ENCODE results near the gene CYBA. TPM values are rescaled to one million over a fixed set of nuclear protein-coding genes. Genes with fewer than 3 reads are reported as not detected.

The CYBA gene
- polyA plus RNA-seq, 1 experiment: 53.6 TPM

GRCh38 chr16:88658714-88659113 lies 7.9 kb upstream of the CYBA start:
- no peaks in the 10 kb centered on the region for H3K27me3 ChIP-seq (ENCODE audit: control insufficient read depth, insufficient read depth, low read length)
- no peak for DNase-seq (ENCODE audit: low read depth, low spot score)
- no peak for TF ChIP-seq CTCF (IDR thresholded peaks at IDR 0.05; ENCODE audit: low read depth, low read length)
- CTCF ChIA-PET: no interaction called here
- POLR2A ChIA-PET: no interaction called here
- no peaks in the 10 kb centered on the region; the same call in 1 of the 2 replicates for H3K9me3 ChIP-seq (ENCODE audit: control insufficient read depth, insufficient read depth, low read length)
- no peak overlapping the region for H3K4me3 ChIP-seq (ENCODE audit: low read depth, low read length)
- H3K27ac ChIP-seq (ENCODE audit: low read depth, low read length): no peak overlapping the region

- H3K27me3 ChIP-seq (ENCODE audit: control insufficient read depth, insufficient read depth, low read length): no peaks in the 10 kb centered on the region
- no peak for DNase-seq (ENCODE audit: low read depth, low spot score)
- no peaks in the 10 kb centered on the region; the same call in 1 of the 2 replicates for H3K9me3 ChIP-seq (ENCODE audit: control insufficient read depth, insufficient read depth, low read length)
- no peak for TF ChIP-seq CTCF (IDR thresholded peaks at IDR 0.05; ENCODE audit: low read depth, low read length)
- CTCF ChIA-PET: no interaction called here
- H3K27ac ChIP-seq (ENCODE audit: low read depth, low read length): no peak overlapping the region
- H3K4me3 ChIP-seq (ENCODE audit: low read depth, low read length): no peak overlapping the region
- POLR2A ChIA-PET: no interaction called here
These were observed 6.5 kb upstream of the CYBA start for GRCh38 chr16:88657371-88657770.

- TF ChIP-seq CTCF (IDR thresholded peaks at IDR 0.05; ENCODE audit: low read depth, low read length): no peak
- no peak for DNase-seq (ENCODE audit: low read depth, low spot score)
- Histone ChIP-seq H3K4me3 (ENCODE audit: low read depth, low read length) (no peak overlapping the region), H3K9me3 (ENCODE audit: control insufficient read depth, insufficient read depth, low read length) (no peaks in the 10 kb centered on the region; the same call in 1 of the 2 replicates), H3K27ac (ENCODE audit: low read depth, low read length) (no peak overlapping the region), H3K27me3 (ENCODE audit: control insufficient read depth, insufficient read depth, low read length) (no peaks in the 10 kb centered on the region)
- ChIA-PET POLR2A (no interaction called here), CTCF (no interaction called here)
These were observed 5.6 kb upstream of the CYBA start for GRCh38 chr16:88656291-88656980.

- POLR2A ChIA-PET: no interaction called here
- H3K4me3 ChIP-seq (ENCODE audit: low read depth, low read length): no peak overlapping the region
- no peak overlapping the region for H3K27ac ChIP-seq (ENCODE audit: low read depth, low read length)
- DNase-seq (ENCODE audit: low read depth, low spot score): no peak
- CTCF ChIA-PET: no interaction called here
- TF ChIP-seq CTCF (IDR thresholded peaks at IDR 0.05; ENCODE audit: low read depth, low read length): no peak
- H3K9me3 ChIP-seq (ENCODE audit: control insufficient read depth, insufficient read depth, low read length): no peaks in the 10 kb centered on the region; the same call in 1 of the 2 replicates
- no peaks in the 10 kb centered on the region for H3K27me3 ChIP-seq (ENCODE audit: control insufficient read depth, insufficient read depth, low read length)
These were observed 5.0 kb upstream of the CYBA start for GRCh38 chr16:88655733-88656281.

- Histone ChIP-seq H3K27me3 (ENCODE audit: control insufficient read depth, insufficient read depth, low read length) (no peaks in the 10 kb centered on the region), H3K4me3 (ENCODE audit: low read depth, low read length) (no peak overlapping the region), H3K27ac (ENCODE audit: low read depth, low read length) (no peak overlapping the region), H3K9me3 (ENCODE audit: control insufficient read depth, insufficient read depth, low read length) (no peaks in the 10 kb centered on the region; the same call in 1 of the 2 replicates)
- POLR2A ChIA-PET: no interaction called here
- CTCF ChIA-PET: no interaction called here
- no peak for DNase-seq (ENCODE audit: low read depth, low spot score)
- no peak for TF ChIP-seq CTCF (IDR thresholded peaks at IDR 0.05; ENCODE audit: low read depth, low read length)
These were observed 4.3 kb upstream of the CYBA start for GRCh38 chr16:88655053-88655732.
